Measurements from ENCODE around the gene EXOC3.

EXOC3 gene

GRCh38 chr5:497871-498509 lies 55.0 kb downstream of the EXOC3 start:
- Histone ChIP-seq H2AFZ (ENCODE audit: low read length) (no peak overlapping the region), H4K20me1 (ENCODE audit: insufficient read depth, low read length) (no peaks in the 10 kb centered on the region), H3K4me2 (ENCODE audit: low read length) (no peak overlapping the region), H3K27ac (ENCODE audit: low read depth, low read length, poor library complexity, severe bottlenecking) (no peak overlapping the region), H3K36me3 (ENCODE audit: insufficient read depth, low read length) (no peaks in the 10 kb centered on the region), H3K4me1 (ENCODE audit: insufficient read depth, low read length, severe bottlenecking) (no peaks in the 10 kb centered on the region), H3K27me3 (ENCODE audit: insufficient read depth, low read length) (peaks cover 14% of the 10 kb centered on the region), H3F3A (ENCODE audit: insufficient read depth, low read length) (no peaks in the 10 kb centered on the region), H3K79me2 (ENCODE audit: insufficient read depth, low read length) (no peaks in the 10 kb centered on the region), H3K4me3 (ENCODE audit: low read depth, low read length, poor library complexity, severe bottlenecking) (no peak overlapping the region), H3K9me3 (ENCODE audit: low read length) (0 out of 2 replicates have a peak, but pooled peaks cover 2% of the 10 kb centered on the region), H3K9ac (ENCODE audit: low read length) (no peak overlapping the region), H3K9me2 (ENCODE audit: low read depth, low read length) (no peaks in the 10 kb centered on the region)
- TF ChIP-seq CTCF (IDR thresholded peaks at IDR 0.05; ENCODE audit: low read length) (no peak), EZH2 (IDR thresholded peaks at IDR 0.05; ENCODE audit: borderline replicate concordance, low read length) (no peak)

GRCh38 chr5:499233-500209 lies 56.5 kb downstream of the EXOC3 start:
- Histone ChIP-seq H3K27me3 (ENCODE audit: insufficient read depth, low read length) (peaks cover 7% of the 10 kb centered on the region), H3K9me3 (ENCODE audit: low read length) (0 out of 2 replicates have a peak, but pooled peaks cover 3% of the 10 kb centered on the region), H3K27ac (ENCODE audit: low read depth, low read length, poor library complexity, severe bottlenecking) (no peak overlapping the region), H3K36me3 (ENCODE audit: insufficient read depth, low read length) (no peaks in the 10 kb centered on the region), H3K4me3 (ENCODE audit: low read depth, low read length, poor library complexity, severe bottlenecking) (no peak overlapping the region), H3K9ac (ENCODE audit: low read length) (no peak overlapping the region), H4K20me1 (ENCODE audit: insufficient read depth, low read length) (no peaks in the 10 kb centered on the region), H3K4me2 (ENCODE audit: low read length) (no peak overlapping the region), H3F3A (ENCODE audit: insufficient read depth, low read length) (no peaks in the 10 kb centered on the region), H3K79me2 (ENCODE audit: insufficient read depth, low read length) (no peaks in the 10 kb centered on the region), H3K4me1 (ENCODE audit: insufficient read depth, low read length, severe bottlenecking) (no peaks in the 10 kb centered on the region), H2AFZ (ENCODE audit: low read length) (no peak overlapping the region), H3K9me2 (ENCODE audit: low read depth, low read length) (no peaks in the 10 kb centered on the region)
- no peak for TF ChIP-seq CTCF (IDR thresholded peaks at IDR 0.05; ENCODE audit: low read length)

GRCh38 chr5:500491-500890 lies 57.5 kb downstream of the EXOC3 start:
- H3K36me3 ChIP-seq (ENCODE audit: insufficient read depth, low read length): no peaks in the 10 kb centered on the region
- 0 out of 2 replicates have a peak, but pooled peaks cover 3% of the 10 kb centered on the region for H3K9me3 ChIP-seq (ENCODE audit: low read length)
- H2AFZ ChIP-seq (ENCODE audit: low read length): no peak overlapping the region
- H3K27ac ChIP-seq (ENCODE audit: low read depth, low read length, poor library complexity, severe bottlenecking): no peak overlapping the region
- H3K4me3 ChIP-seq (ENCODE audit: low read depth, low read length, poor library complexity, severe bottlenecking): no peak overlapping the region
- H3K9me2 ChIP-seq (ENCODE audit: low read depth, low read length): no peaks in the 10 kb centered on the region
- H3F3A ChIP-seq (ENCODE audit: insufficient read depth, low read length): no peaks in the 10 kb centered on the region
- no peak overlapping the region for H3K9ac ChIP-seq (ENCODE audit: low read length)
- H3K27me3 ChIP-seq (ENCODE audit: insufficient read depth, low read length): peaks cover 7% of the 10 kb centered on the region
- H4K20me1 ChIP-seq (ENCODE audit: insufficient read depth, low read length): no peaks in the 10 kb centered on the region
- no peak overlapping the region for H3K4me2 ChIP-seq (ENCODE audit: low read length)
- TF ChIP-seq EZH2 (IDR thresholded peaks at IDR 0.05; ENCODE audit: borderline replicate concordance, low read length): no peak
- no peak for TF ChIP-seq CTCF (IDR thresholded peaks at IDR 0.05; ENCODE audit: low read length)
- H3K4me1 ChIP-seq (ENCODE audit: insufficient read depth, low read length, severe bottlenecking): no peaks in the 10 kb centered on the region
- no peaks in the 10 kb centered on the region for H3K79me2 ChIP-seq (ENCODE audit: insufficient read depth, low read length)

Data from OCI-LY1 (cell line).